ENCODE data around the gene CCL17.
"Not testable (repeated sequence)": the region's sequence is repeated elsewhere in the genome, so short reads cannot be mapped to it uniquely, and the experiment has no call there.

The CCL17 gene

DNA sequence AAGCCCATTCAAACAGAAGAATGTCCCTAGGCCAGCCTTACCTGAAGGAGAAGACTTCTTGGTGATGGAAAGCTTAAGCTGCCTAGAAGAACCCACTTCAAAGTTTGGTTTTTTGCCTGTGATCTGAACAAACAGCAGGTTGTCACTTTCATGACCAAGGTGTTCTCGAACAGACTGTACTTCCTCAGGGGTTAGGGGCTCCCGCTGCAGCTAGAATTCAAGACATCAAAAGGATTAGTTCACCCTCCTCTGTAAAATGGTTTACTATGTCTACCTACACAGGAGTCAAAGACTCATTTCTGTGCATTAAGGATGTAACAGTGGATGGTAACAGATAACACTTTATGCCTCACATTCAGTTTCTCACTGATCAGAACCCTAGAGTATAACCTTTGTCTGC lies 29.4 kb downstream of the CCL17 start:
- CTCF ChIA-PET: interaction anchor here (0.6 kb wide), 1 partner anchor 215 kb away, joined by 3 read pairs; no protein-coding TSS in a partner anchor
- DNase-seq (ENCODE audit: low spot score): no peak
- no peak overlapping the region for H3K27ac ChIP-seq
- POLR2A ChIA-PET (ENCODE audit: low non-redundant PET): no interaction called here
- TF ChIP-seq, protein P1, sequence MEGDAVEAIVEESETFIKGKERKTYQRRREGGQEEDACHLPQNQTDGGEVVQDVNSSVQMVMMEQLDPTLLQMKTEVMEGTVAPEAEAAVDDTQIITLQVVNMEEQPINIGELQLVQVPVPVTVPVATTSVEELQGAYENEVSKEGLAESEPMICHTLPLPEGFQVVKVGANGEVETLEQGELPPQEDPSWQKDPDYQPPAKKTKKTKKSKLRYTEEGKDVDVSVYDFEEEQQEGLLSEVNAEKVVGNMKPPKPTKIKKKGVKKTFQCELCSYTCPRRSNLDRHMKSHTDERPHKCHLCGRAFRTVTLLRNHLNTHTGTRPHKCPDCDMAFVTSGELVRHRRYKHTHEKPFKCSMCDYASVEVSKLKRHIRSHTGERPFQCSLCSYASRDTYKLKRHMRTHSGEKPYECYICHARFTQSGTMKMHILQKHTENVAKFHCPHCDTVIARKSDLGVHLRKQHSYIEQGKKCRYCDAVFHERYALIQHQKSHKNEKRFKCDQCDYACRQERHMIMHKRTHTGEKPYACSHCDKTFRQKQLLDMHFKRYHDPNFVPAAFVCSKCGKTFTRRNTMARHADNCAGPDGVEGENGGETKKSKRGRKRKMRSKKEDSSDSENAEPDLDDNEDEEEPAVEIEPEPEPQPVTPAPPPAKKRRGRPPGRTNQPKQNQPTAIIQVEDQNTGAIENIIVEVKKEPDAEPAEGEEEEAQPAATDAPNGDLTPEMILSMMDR (conservative IDR thresholded peaks at IDR 0.05; ENCODE audit: low read depth): no peak

DNA sequence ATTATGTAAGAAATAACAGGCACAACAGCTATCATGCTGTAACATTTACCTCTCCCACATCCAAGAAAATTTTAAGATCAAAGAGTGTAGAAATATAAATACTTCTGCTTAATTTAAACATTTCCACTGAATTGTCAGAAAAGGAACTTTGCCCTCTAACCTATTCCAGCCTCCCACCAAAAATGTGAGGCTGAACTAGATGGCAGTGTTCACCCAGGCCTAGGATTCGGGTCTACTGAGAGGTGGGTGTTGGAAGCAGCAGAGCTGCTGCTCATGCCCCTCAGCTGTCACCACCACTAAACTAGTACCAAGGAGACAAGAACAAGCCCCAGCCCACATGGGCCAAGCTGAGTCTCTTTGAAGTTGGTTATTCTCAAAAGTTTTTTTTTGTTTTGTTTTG lies 31.3 kb downstream of the CCL17 start:
- ChIA-PET CTCF (no interaction called here), POLR2A (ENCODE audit: low non-redundant PET) (no interaction called here)
- TF ChIP-seq, protein P1 (conservative IDR thresholded peaks at IDR 0.05; ENCODE audit: low read depth): no peak
- H3K27ac ChIP-seq: no peak overlapping the region
- no peak for DNase-seq (ENCODE audit: low spot score)

DNA sequence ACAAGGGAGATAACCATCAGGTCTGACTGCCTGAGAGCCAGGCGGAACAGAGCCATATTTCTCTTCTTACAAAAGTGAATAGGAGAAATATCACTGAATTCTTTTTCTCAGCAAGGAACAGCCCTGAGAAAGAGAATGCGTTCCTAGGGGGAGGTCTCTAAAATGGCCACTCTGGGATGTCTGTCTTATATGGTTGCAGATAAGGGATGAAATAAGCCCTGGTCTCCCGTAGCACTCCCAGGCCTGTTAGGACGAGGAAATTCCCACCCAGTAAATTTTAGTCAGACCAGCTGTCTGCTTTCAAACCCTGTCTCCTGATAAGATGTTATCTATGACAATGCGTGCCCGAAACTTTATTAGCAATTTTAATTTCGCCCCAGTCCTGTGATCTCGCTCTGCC lies 35.4 kb downstream of the CCL17 start:
- DNase-seq (ENCODE audit: low spot score); H3K27ac ChIP-seq; POLR2A ChIA-PET (ENCODE audit: low non-redundant PET); CTCF ChIA-PET: not testable (repeated sequence)

DNA sequence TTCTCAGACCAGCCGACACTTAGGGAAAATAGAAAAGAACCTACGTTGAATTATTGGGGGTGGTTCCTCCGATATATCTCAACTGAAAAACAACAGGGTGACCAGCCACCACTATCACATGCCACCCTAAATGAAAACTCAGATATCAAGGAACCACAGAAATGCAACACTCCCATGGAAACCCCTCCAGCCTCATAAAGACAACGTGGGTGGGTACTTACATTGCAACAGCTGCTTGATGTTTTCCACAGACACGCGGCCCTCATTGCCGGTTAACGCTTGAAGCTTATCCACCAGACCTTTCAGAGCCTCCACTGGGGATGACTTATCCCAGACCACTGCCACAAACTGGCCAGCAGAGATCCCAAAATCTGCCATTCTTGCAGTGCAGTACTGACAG lies 36.0 kb downstream of the CCL17 start:
- H3K27ac ChIP-seq; POLR2A ChIA-PET (ENCODE audit: low non-redundant PET); DNase-seq (ENCODE audit: low spot score): not testable (repeated sequence)
- CTCF ChIA-PET: interaction anchor here (0.6 kb wide), 1 partner anchor 407 kb away, joined by 3 read pairs; no protein-coding TSS in a partner anchor

DNA sequence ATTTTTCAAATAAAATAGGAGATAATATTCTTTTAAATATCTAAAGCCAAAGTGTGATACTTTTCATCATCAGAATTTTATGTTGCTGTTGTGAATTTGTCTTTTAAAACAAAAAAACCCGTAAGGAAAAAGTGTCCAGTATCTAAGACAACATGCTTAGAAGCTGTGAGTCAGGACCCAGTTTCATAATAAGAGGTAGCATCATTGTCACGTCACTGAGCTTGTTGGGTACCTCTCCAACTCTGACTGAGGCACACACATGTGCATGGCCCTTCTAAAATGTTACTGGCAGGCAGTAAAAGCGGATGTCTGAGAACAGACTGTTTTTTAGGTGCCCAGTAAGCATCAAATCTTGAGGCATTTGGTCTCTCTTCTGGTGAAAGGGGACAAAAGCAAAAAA lies 40.1 kb downstream of the CCL17 start:
- POLR2A ChIA-PET (ENCODE audit: low non-redundant PET): no interaction called here
- no peak overlapping the region for H3K27ac ChIP-seq
- DNase-seq (ENCODE audit: low spot score): peak; percentile 20
- CTCF ChIA-PET: no interaction called here
- TF ChIP-seq, protein P1 (conservative IDR thresholded peaks at IDR 0.05; ENCODE audit: low read depth): no peak

DNA sequence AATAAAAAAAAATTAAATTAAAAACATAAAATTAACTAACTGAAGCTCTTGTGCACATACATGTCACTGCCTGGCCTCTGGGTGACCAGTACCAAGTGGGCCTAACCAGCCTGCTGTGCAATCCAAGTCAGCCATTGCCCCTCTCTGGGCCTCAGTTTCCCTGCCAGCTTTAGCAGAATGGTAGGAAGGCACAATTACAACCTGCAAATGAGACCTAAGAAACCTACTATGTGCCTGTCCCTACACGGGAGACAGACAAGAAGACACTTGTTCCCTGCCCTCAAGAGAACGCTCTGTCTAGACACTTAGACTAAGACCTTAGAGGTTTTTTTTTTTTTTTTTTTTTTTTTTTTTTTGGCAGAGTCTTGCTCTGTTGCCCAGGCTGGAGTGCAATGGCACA lies 40.9 kb downstream of the CCL17 start:
- TF ChIP-seq, protein P1 (conservative IDR thresholded peaks at IDR 0.05; ENCODE audit: low read depth): no peak
- ChIA-PET POLR2A (ENCODE audit: low non-redundant PET) (no interaction called here), CTCF (no interaction called here)
- no peak for DNase-seq (ENCODE audit: low spot score)
- peak overlapping the region; percentile 12 for H3K27ac ChIP-seq

DNA sequence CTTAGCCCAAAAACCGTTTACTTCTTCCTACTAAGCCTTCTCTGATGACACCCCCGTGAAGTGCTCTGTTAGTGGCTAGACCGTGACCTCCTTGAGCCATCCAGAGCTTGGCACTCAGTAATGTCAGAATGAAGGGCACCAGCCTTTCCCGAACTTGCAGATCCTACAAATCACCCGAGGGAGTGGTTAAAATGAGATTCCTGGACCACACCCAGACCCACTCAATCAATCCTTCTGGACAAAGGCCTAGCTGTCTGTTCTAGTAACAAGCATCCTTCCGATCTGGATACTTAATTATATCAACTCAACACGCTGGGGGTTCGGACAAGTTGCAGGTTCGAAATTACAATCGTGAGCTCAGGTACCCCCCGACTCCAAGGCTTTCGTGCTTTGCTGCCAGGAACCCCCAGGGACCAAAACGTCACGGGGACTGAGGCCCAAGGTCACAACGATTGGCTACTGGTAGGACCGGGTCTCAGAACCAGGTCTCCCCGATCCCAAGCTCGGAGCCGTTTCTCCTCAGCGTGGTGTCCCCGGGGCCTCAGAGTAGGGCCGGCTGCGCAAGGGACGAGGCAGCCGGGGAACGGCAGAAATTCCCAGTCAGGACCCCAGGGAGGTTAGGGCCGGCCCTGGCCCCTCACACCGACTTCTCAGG lies 42.1 kb downstream of the CCL17 start:
- TF ChIP-seq, protein P1 (conservative IDR thresholded peaks at IDR 0.05; ENCODE audit: low read depth): no peak
- peak; percentile 41 for DNase-seq (ENCODE audit: low spot score)
- CTCF ChIA-PET: interaction anchor here (0.9 to 2.8 kb wide), 3 partner anchors 15 to 1228 kb away, joined by 3 to 14 read pairs (median 9); partner anchors contain the start of gene POLR2C
- POLR2A ChIA-PET (ENCODE audit: low non-redundant PET): interaction anchor here (1.0 kb wide), 1 partner anchor 16 kb away, joined by 3 read pairs; no protein-coding TSS in a partner anchor
- H3K27ac ChIP-seq: peak overlapping the region; percentile 84

Data from RWPE1 (cell line).